HCT116 (cell line): ENCODE measurements around the gene PPDPF. TPM values are rescaled to one million over a fixed set of nuclear protein-coding genes. Genes with fewer than 3 reads are reported as not detected.
A peak's percentile ranks its signal among the peaks of the same experiment; 100 is the strongest.

Experiments
- ATAC-seq: fragments of 200-7000 bp; cut with Tn5 transposase; 2 replicates; pipeline ENCODE4 v1.9.1; 2020; ENCODE audit warnings: mild to moderate bottlenecking, moderate library complexity
- BruUV-seq: library from RNA; stranded (reverse); fragments of 400-500 nt; replicated peaks from 2 replicates; lab custom pipeline; 2021; lab: Mats Ljungman, UMichigan
- CTCF ChIA-PET: fragments of 300-600 bp; sonication (Branson Sonifier 250); formaldehyde crosslinking; loops from one replicate; lab custom pipeline; 2021; ENCODE audit warnings: antibody characterized with exemption; lab: Charles Lee
- POLR2A ChIA-PET: fragments of 300-600, 350-600 bp; sonication (Branson Sonifier 250); formaldehyde crosslinking; loops from one replicate; lab custom pipeline; 2021; ENCODE audit warnings: antibody characterized with exemption; lab: Charles Lee
- RAD21 ChIA-PET, 2 experiments: fragments of 300-600 bp; sonication (Branson Sonifier 250); formaldehyde crosslinking; loops; one replicate each; lab custom pipeline; 2023; ENCODE audit warnings: low total read pairs in 2 of 2; ENCODE audit not compliant: uncharacterized antibody in 2 of 2, unreplicated experiment in 2 of 2, low non-redundant PET in 1 of 2; lab: Charles Lee
- DNase-seq: peaks from one replicate; pipeline ENCODE4 v3.0.0-alpha.2; 2010; ENCODE audit warnings: low read depth, low spot score
- H2AFZ ChIP-seq: fragments of 200-600 bp; shearing (Covaris generic), sonication (generic); 2 replicates; pipeline ENCODE4 v1.6.1; 2017; ENCODE audit warnings: low read depth, mixed run types, mixed read lengths, antibody characterized with exemption, low read length; ENCODE audit not compliant: poor library complexity, severe bottlenecking
- H3K27ac ChIP-seq: 2 replicates; pipeline ENCODE4 v1.5.1; 2012; ENCODE audit warnings: low read depth, low read length
- H3K27me3 ChIP-seq: fragments of 200-600 bp; sonication (generic); 2 replicates; pipeline ENCODE4 v1.6.1; 2016; ENCODE audit warnings: mixed run types, low read length, mixed read lengths; ENCODE audit not compliant: insufficient read depth
- H3K36me3 ChIP-seq, 2 experiments: fragments of 200-500 bp in 1 of 2; fragments of 200-600 bp in 1 of 2; sonication (Bioruptor generic) in 1 of 2; sonication (generic) in 1 of 2; 2 replicates each; pipeline versions ENCODE4 v1.5.1 to v1.6.1; 2014 to 2016; ENCODE audit warnings: low read length in 2 of 2, inconsistent platforms in 1 of 2, mixed read lengths in 1 of 2, mixed run types in 1 of 2; ENCODE audit not compliant: insufficient read depth in 2 of 2, control insufficient read depth in 1 of 2
- H3K4me1 ChIP-seq, 2 experiments: fragments of 200-600 bp in 1 of 2; sonication (generic) in 1 of 2; 2 replicates each; pipeline versions ENCODE4 v1.5.1 to v1.6.1; 2012 to 2017; ENCODE audit warnings: low read length in 2 of 2, inconsistent platforms in 1 of 2, mild to moderate bottlenecking in 1 of 2, mixed read lengths in 1 of 2, mixed run types in 1 of 2, moderate library complexity in 1 of 2; ENCODE audit not compliant: insufficient read depth in 2 of 2, control insufficient read depth in 1 of 2
- H3K4me2 ChIP-seq: fragments of 200-600 bp; sonication (generic); 2 replicates; pipeline ENCODE4 v1.6.1; 2017; ENCODE audit warnings: mixed run types, low read length, mixed read lengths
- H3K4me3 ChIP-seq, 2 experiments: fragments of 200-600 bp in 1 of 2; sonication (generic) in 1 of 2; replicated peaks in 1 of 2; 2 replicates each; pipeline ENCODE4 v1.5.1; 2011 to 2016; ENCODE audit warnings: low read length in 2 of 2, control low read depth in 1 of 2, low read depth in 1 of 2, mild to moderate bottlenecking in 1 of 2, mixed read lengths in 1 of 2, mixed run types in 1 of 2
- H3K79me2 ChIP-seq: fragments of 200-600 bp; sonication (generic); 2 replicates; pipeline ENCODE4 v1.6.1; 2017; ENCODE audit warnings: mild to moderate bottlenecking, mixed run types, low read length, moderate library complexity, mixed read lengths; ENCODE audit not compliant: insufficient read depth
- H3K9ac ChIP-seq: fragments of 200-600 bp; sonication (generic); 2 replicates; pipeline ENCODE4 v1.6.1; 2016; ENCODE audit warnings: low read length, mixed read lengths
- H3K9me2 ChIP-seq: fragments of 200-600 bp; sonication (generic), shearing (Covaris generic); 2 replicates; pipeline ENCODE4 v1.6.1; 2017; ENCODE audit warnings: mixed run types, mild to moderate bottlenecking, moderate library complexity; ENCODE audit not compliant: insufficient read depth
- H3K9me3 ChIP-seq, 2 experiments: fragments of 200-500 bp in 1 of 2; fragments of 200-600 bp in 1 of 2; sonication (Bioruptor generic) in 1 of 2; sonication (generic) in 1 of 2; 2 replicates each; pipeline ENCODE4 v1.6.1; 2014 to 2017; ENCODE audit warnings: low read length in 2 of 2, mixed read lengths in 2 of 2, inconsistent platforms in 1 of 2, low read depth in 1 of 2, mild to moderate bottlenecking in 1 of 2, mixed run types in 1 of 2, moderate library complexity in 1 of 2; ENCODE audit not compliant: control insufficient read depth in 1 of 2, insufficient read depth in 1 of 2
- H4K20me1 ChIP-seq: fragments of 200-600 bp; sonication (generic), shearing (Covaris generic); 2 replicates; pipeline ENCODE4 v1.6.1; 2017; ENCODE audit warnings: mixed run types, mild to moderate bottlenecking, moderate library complexity; ENCODE audit not compliant: insufficient read depth
- CBX3 ChIP-seq: IDR thresholded peaks from 2 replicates; pipeline ENCODE4 v1.6.1; 2012; ENCODE audit warnings: low read depth
- CEBPB ChIP-seq: IDR thresholded peaks from 2 replicates; pipeline ENCODE4 v1.6.1; 2012; ENCODE audit warnings: low read depth
- ELF1 ChIP-seq: IDR thresholded peaks from 2 replicates; pipeline ENCODE4 v1.6.1; 2012; ENCODE audit warnings: low read depth, borderline replicate concordance
- EZH2 ChIP-seq: fragments of 200-600 bp; sonication (generic); IDR thresholded peaks from 2 replicates; pipeline ENCODE4 v1.6.1; 2017; ENCODE audit warnings: antibody characterized with exemption, mixed run types
- EZH2phosphoT487 ChIP-seq: fragments of 200-600 bp; IDR thresholded peaks from 2 replicates; pipeline ENCODE4 v1.6.1; 2018; ENCODE audit warnings: antibody characterized with exemption, borderline replicate concordance
- FOSL1 ChIP-seq: IDR thresholded peaks from 2 replicates; pipeline ENCODE4 v1.6.1; 2012; ENCODE audit warnings: low read depth
- JUND ChIP-seq: IDR thresholded peaks from 2 replicates; pipeline ENCODE4 v1.6.1; 2012
- POLR2A ChIP-seq: IDR thresholded peaks from 2 replicates; pipeline ENCODE4 v1.7.0; 2011; ENCODE audit warnings: borderline replicate concordance; ENCODE audit not compliant: insufficient read depth, insufficient read length; ENCODE audit errors: extremely low read depth
- POLR2AphosphoS5 ChIP-seq: IDR thresholded peaks from 2 replicates; pipeline ENCODE4 v1.6.1; 2011; ENCODE audit warnings: mild to moderate bottlenecking, low read depth, low read length, moderate library complexity
- RAD21 ChIP-seq: IDR thresholded peaks from 2 replicates; pipeline ENCODE4 v1.6.1; 2012; ENCODE audit warnings: low read depth, mild to moderate bottlenecking
- SIN3A ChIP-seq: IDR thresholded peaks from 2 replicates; pipeline ENCODE4 v1.6.1; 2012; ENCODE audit warnings: low read depth
- TCF7L2 ChIP-seq: IDR thresholded peaks from 2 replicates; pipeline ENCODE4 v1.7.0; 2011; ENCODE audit warnings: borderline replicate concordance, inconsistent platforms; ENCODE audit not compliant: insufficient read depth, insufficient read length; ENCODE audit errors: extremely low read depth
- ZFX ChIP-seq: fragments of 450-650 bp; IDR thresholded peaks from 2 replicates; pipeline ENCODE4 v1.6.1; 2017
- intact Hi-C: fragments of 100-400 bp; cut with micrococcal nuclease; formaldehyde crosslinking; loops from 2 replicates; pipeline ENCODE4 v1.10.0; 2022
- total RNA-seq: library from RNA; stranded (reverse); gene quantifications from one replicate; pipeline ENCODE4 v1.2.1, GENCODE V29; 2021; ENCODE audit not compliant: unreplicated experiment
- TF ChIP-seq, protein P1 (sequence below), 3 experiments: fragments of 200-600 bp in 1 of 3; sonication (generic) in 1 of 3; IDR thresholded peaks in 2 of 3; conservative IDR thresholded peaks in 1 of 3; 2 replicates each; pipeline ENCODE4 v1.5.1; 2012 to 2017; ENCODE audit warnings: low read depth in 2 of 3, low read length in 2 of 3, antibody characterized with exemption in 1 of 3, borderline replicate concordance in 1 of 3, control low read depth in 1 of 3, mild to moderate bottlenecking in 1 of 3, mixed read lengths in 1 of 3, mixed run types in 1 of 3, moderate library complexity in 1 of 3; ENCODE audit not compliant: insufficient read depth in 1 of 3
- TF ChIP-seq, protein P2 (sequence below): IDR thresholded peaks from 2 replicates; pipeline ENCODE4 v1.6.1; 2012
- TF ChIP-seq, protein P3 (sequence below): IDR thresholded peaks from 2 replicates; pipeline ENCODE4 v1.6.1; 2012; ENCODE audit warnings: low read depth

Gene PPDPF
- total RNA-seq, 1 experiment from 2014 or later = 346 TPM

DNA sequence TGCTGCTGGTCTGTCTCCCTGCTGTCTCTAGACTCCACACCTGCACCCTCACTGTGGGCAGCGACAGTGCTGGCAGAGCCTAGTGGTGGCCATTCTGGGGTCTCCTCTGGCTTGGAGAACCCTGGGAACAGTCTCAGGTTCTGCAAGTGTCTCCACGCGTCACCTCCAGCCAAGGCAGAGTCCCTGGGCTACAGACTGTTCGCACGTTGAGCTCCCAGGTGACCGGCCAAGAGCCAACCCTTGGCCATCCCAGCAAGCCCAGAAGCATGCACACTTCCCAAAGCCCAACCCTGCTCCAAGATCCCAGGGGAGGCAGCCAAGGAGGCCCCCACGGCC is 26.5 kb upstream of the PPDPF start:
- Histone ChIP-seq H3K36me3 (peaks cover 43 to 73% of the 10 kb centered on the region in 2 experiments), H3K4me2 (no peak overlapping the region), H3K27me3 (no peaks in the 10 kb centered on the region), H3K4me3 (no peak overlapping the region), H4K20me1 (no peaks in the 10 kb centered on the region), H3K79me2 (peaks cover 50% of the 10 kb centered on the region), H2AFZ (no peak overlapping the region), H3K9me2 (no peaks in the 10 kb centered on the region), H3K4me1 (peaks cover 11 to 21% of the 10 kb centered on the region in 2 experiments; a peak in 3 of 4 replicates), H3K9me3 (no peaks in the 10 kb centered on the region), H3K9ac (no peak overlapping the region), H3K27ac (no peak overlapping the region)
- BruUV-seq = no TSS peak
- TF ChIP-seq POLR2AphosphoS5 (peak; percentile 20; the same call in 1 of the 2 replicates), POLR2A (no peak)
- ChIA-PET RAD21 (no interaction called here), CTCF (no interaction called here), POLR2A (no interaction called here)
- DNase-seq (no peak), ATAC-seq (no peak)
- intact Hi-C loops = no loop called here

DNA sequence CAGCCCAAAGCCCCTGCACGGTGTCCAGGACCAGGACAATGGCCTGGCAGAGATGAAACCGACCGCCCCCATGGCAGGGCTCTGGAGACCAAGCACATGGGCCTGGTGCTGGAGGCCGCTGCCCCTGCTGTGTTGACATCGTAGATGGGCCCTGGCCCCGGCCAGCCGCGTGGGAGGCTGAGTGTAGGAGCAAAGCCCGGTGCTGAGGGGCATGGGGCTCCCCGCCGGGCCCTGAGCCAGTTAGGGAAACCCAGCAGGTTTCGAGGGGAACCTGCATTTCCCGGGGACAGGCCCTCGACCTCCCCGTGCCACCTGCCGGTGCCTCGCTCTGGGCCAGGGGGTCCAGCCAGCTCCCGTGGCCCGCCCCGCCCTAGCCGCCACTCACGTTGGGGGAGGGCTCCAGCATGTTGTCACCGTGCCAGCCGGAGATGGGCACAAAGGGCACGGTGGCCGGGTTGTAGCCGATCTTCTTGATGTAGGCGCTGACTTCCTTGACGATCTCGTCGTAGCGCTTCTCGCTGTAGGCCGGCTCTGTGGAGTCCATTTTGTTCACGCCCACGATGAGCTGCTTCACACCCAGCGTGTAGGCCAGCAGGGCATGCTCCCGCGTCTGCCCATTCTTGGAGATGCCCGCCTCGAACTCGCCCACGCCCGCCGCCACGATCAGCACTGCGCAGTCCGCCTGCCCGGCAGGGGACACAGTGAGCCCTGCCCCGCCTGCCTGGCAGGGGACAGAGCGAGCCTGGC is 26.0 kb upstream of the PPDPF start:
- Histone ChIP-seq H3K9me2 (no peaks in the 10 kb centered on the region), H3K4me3 (no peak overlapping the region), H4K20me1 (no peaks in the 10 kb centered on the region), H3K79me2 (peaks cover 50% of the 10 kb centered on the region), H3K36me3 (peaks cover 43 to 70% of the 10 kb centered on the region in 2 experiments), H2AFZ (no peak overlapping the region), H3K4me2 (no peak overlapping the region), H3K9me3 (no peaks in the 10 kb centered on the region), H3K4me1 (peaks cover 14 to 25% of the 10 kb centered on the region in 2 experiments), H3K9ac (no peak overlapping the region), H3K27me3 (no peaks in the 10 kb centered on the region), H3K27ac (no peak overlapping the region; the same call in 1 of the 2 replicates)
- intact Hi-C loops = no loop called here
- CTCF ChIA-PET = no interaction called here
- ATAC-seq (no peak), DNase-seq (no peak)
- RAD21 ChIA-PET = no interaction called here
- BruUV-seq = no TSS peak
- POLR2A ChIA-PET = no interaction called here
- TF ChIP-seq EZH2 (no peak), EZH2phosphoT487 (no peak), FOSL1 (no peak), ELF1 (no peak), CBX3 (no peak), CEBPB (no peak), SIN3A (no peak), ZFX (no peak), JUND (no peak), POLR2A (no peak), RAD21 (no peak), TCF7L2 (no peak)
- TF ChIP-seq, protein P1, sequence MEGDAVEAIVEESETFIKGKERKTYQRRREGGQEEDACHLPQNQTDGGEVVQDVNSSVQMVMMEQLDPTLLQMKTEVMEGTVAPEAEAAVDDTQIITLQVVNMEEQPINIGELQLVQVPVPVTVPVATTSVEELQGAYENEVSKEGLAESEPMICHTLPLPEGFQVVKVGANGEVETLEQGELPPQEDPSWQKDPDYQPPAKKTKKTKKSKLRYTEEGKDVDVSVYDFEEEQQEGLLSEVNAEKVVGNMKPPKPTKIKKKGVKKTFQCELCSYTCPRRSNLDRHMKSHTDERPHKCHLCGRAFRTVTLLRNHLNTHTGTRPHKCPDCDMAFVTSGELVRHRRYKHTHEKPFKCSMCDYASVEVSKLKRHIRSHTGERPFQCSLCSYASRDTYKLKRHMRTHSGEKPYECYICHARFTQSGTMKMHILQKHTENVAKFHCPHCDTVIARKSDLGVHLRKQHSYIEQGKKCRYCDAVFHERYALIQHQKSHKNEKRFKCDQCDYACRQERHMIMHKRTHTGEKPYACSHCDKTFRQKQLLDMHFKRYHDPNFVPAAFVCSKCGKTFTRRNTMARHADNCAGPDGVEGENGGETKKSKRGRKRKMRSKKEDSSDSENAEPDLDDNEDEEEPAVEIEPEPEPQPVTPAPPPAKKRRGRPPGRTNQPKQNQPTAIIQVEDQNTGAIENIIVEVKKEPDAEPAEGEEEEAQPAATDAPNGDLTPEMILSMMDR (IDR thresholded peaks at IDR 0.05 in 2 of 3, conservative IDR thresholded peaks at IDR 0.05 in 1 of 3; ENCODE audit: borderline replicate concordance in 1 of 3, insufficient read depth in 1 of 3, low read depth in 2 of 3, low read length in 2 of 3) = no peak
- TF ChIP-seq, protein P2, sequence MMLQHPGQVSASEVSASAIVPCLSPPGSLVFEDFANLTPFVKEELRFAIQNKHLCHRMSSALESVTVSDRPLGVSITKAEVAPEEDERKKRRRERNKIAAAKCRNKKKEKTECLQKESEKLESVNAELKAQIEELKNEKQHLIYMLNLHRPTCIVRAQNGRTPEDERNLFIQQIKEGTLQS = no peak
- TF ChIP-seq, protein P3, sequence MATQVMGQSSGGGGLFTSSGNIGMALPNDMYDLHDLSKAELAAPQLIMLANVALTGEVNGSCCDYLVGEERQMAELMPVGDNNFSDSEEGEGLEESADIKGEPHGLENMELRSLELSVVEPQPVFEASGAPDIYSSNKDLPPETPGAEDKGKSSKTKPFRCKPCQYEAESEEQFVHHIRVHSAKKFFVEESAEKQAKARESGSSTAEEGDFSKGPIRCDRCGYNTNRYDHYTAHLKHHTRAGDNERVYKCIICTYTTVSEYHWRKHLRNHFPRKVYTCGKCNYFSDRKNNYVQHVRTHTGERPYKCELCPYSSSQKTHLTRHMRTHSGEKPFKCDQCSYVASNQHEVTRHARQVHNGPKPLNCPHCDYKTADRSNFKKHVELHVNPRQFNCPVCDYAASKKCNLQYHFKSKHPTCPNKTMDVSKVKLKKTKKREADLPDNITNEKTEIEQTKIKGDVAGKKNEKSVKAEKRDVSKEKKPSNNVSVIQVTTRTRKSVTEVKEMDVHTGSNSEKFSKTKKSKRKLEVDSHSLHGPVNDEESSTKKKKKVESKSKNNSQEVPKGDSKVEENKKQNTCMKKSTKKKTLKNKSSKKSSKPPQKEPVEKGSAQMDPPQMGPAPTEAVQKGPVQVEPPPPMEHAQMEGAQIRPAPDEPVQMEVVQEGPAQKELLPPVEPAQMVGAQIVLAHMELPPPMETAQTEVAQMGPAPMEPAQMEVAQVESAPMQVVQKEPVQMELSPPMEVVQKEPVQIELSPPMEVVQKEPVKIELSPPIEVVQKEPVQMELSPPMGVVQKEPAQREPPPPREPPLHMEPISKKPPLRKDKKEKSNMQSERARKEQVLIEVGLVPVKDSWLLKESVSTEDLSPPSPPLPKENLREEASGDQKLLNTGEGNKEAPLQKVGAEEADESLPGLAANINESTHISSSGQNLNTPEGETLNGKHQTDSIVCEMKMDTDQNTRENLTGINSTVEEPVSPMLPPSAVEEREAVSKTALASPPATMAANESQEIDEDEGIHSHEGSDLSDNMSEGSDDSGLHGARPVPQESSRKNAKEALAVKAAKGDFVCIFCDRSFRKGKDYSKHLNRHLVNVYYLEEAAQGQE = no peak
